Hepatocyte (in vitro differentiated cells): ENCODE measurements around the gene HMX3. TPM values are rescaled to one million over a fixed set of nuclear protein-coding genes. Genes with fewer than 3 reads are reported as not detected.
"Not testable (repeated sequence)": the region's sequence is repeated elsewhere in the genome, so short reads cannot be mapped to it uniquely, and the experiment has no call there.

Experiments used
- DNase-seq: peaks from one replicate; pipeline ENCODE4 v3.0.0-alpha.2; 2016; ENCODE audit warnings: low spot score
- H2AFZ ChIP-seq: fragments of 200-600 bp; sonication (generic); 2 replicates; pipeline ENCODE4 v1.6.0; 2016; ENCODE audit warnings: antibody characterized with exemption, mild to moderate bottlenecking
- H3K27ac ChIP-seq: fragments of 200-600 bp; sonication (generic); 2 replicates; pipeline ENCODE4 v1.5.1; 2016; ENCODE audit warnings: mild to moderate bottlenecking
- H3K27me3 ChIP-seq: fragments of 200-600 bp; sonication (generic); 2 replicates; pipeline ENCODE4 v1.6.1; 2016
- H3K36me3 ChIP-seq: fragments of 200-600 bp; sonication (generic); replicated peaks from 2 replicates; pipeline ENCODE4 v1.5.1; 2016; ENCODE audit warnings: low read depth; ENCODE audit not compliant: insufficient read depth
- H3K4me1 ChIP-seq: fragments of 200-600 bp; sonication (generic); 2 replicates; pipeline ENCODE4 v1.5.1; 2016; ENCODE audit warnings: mild to moderate bottlenecking, moderate library complexity; ENCODE audit not compliant: insufficient read depth
- H3K4me2 ChIP-seq: fragments of 200-600 bp; sonication (generic); 2 replicates; pipeline ENCODE4 v1.6.0; 2016
- H3K4me3 ChIP-seq: fragments of 200-600 bp; sonication (generic); 2 replicates; pipeline ENCODE4 v1.5.1; 2016; ENCODE audit warnings: mild to moderate bottlenecking
- H3K79me2 ChIP-seq: fragments of 200-600 bp; sonication (generic); 2 replicates; pipeline ENCODE4 v1.6.0; 2017; ENCODE audit warnings: mild to moderate bottlenecking
- H3K9me2 ChIP-seq: fragments of 200-600 bp; sonication (generic); replicated peaks from 2 replicates; pipeline ENCODE4 v1.6.0; 2017; ENCODE audit warnings: mild to moderate bottlenecking; ENCODE audit not compliant: insufficient read depth
- H3K9me3 ChIP-seq: fragments of 200-600 bp; sonication (generic); 2 replicates; pipeline ENCODE4 v1.5.1; 2016; ENCODE audit warnings: low read depth, mild to moderate bottlenecking
- H4K20me1 ChIP-seq: fragments of 200-600 bp; sonication (generic); 2 replicates; pipeline ENCODE4 v1.6.0; 2016; ENCODE audit warnings: mild to moderate bottlenecking; ENCODE audit not compliant: insufficient read depth, poor library complexity, severe bottlenecking
- CTCF ChIP-seq: fragments of 200-600 bp; sonication (generic); IDR thresholded peaks from 2 replicates; pipeline ENCODE4 v1.5.1; 2016; ENCODE audit warnings: antibody characterized with exemption, mild to moderate bottlenecking; ENCODE audit not compliant: poor library complexity
- EZH2 ChIP-seq: fragments of 200-600 bp; sonication (generic); IDR thresholded peaks from 2 replicates; pipeline ENCODE4 v1.6.1; 2016; ENCODE audit warnings: antibody characterized with exemption, mild to moderate bottlenecking, borderline replicate concordance
- EZH2phosphoT487 ChIP-seq: fragments of 200-600 bp; sonication (generic); IDR thresholded peaks from one replicate; pipeline ENCODE4 v1.6.1; 2018; ENCODE audit warnings: antibody characterized with exemption, mild to moderate bottlenecking, low read depth, moderate library complexity; ENCODE audit not compliant: unreplicated experiment, severe bottlenecking
- WGBS: methylation state at CpG from one replicate; pipeline ENCODE4 v1.1.6; 2016; ENCODE audit warnings: low lambda C conversion rate; ENCODE audit errors: missing lambda C conversion rate; 5-methylcytosine and 5-hydroxymethylcytosine counted together
- polyA plus RNA-seq: library from polyadenylated mRNA; unstranded; fragments of >200 nt; fragmentation: Nextera tagmentation; extraction: Ambion mirVana; gene quantifications from 2 replicates; pipeline ENCODE4 v1.2.1, GENCODE V29; 2016
- total RNA-seq: library from RNA; depleted of rRNA; stranded (reverse); fragments of >200 nt; gene quantifications from 2 replicates; pipeline ENCODE4 v1.2.3, GENCODE V29; 2014

HMX3 gene
- total and polyA plus RNA-seq, 2 experiments from 2014 or later: not detected

GRCh38 chr10:123164319-123164718, 28.5 kb downstream of the HMX3 start:
- no peaks in the 10 kb centered on the region for H3K9me3 ChIP-seq
- H3K27ac ChIP-seq: no peak overlapping the region
- peaks cover 22% of the 10 kb centered on the region for H3K79me2 ChIP-seq
- no peak overlapping the region for H3K4me3 ChIP-seq
- peaks cover 3% of the 10 kb centered on the region for H4K20me1 ChIP-seq
- no peaks in the 10 kb centered on the region for H3K9me2 ChIP-seq
- H3K4me2 ChIP-seq: no peak overlapping the region
- 93% methylated on average over 2 of the region's 2 CpGs for WGBS
- no peaks in the 10 kb centered on the region for H3K27me3 ChIP-seq
- peaks cover 3% of the 10 kb centered on the region for H3K36me3 ChIP-seq
- no peak for DNase-seq
- no peak overlapping the region for H2AFZ ChIP-seq
- H3K4me1 ChIP-seq: no peaks in the 10 kb centered on the region
- TF ChIP-seq EZH2phosphoT487 (no peak), CTCF (no peak), EZH2 (no peak)

GRCh38 chr10:123165445-123166072, 29.8 kb downstream of the HMX3 start:
- TF ChIP-seq EZH2phosphoT487: no peak
- TF ChIP-seq EZH2: no peak
- no peak for TF ChIP-seq CTCF
- H3K27ac ChIP-seq: no peak overlapping the region
- no peaks in the 10 kb centered on the region for H4K20me1 ChIP-seq
- H2AFZ ChIP-seq: no peak overlapping the region
- H3K9me3 ChIP-seq: no peaks in the 10 kb centered on the region
- H3K79me2 ChIP-seq: peaks cover 10% of the 10 kb centered on the region
- H3K4me2 ChIP-seq: no peak overlapping the region
- no peaks in the 10 kb centered on the region for H3K9me2 ChIP-seq
- no peaks in the 10 kb centered on the region for H3K4me1 ChIP-seq
- 85% methylated on average over 4 of the region's 4 CpGs for WGBS
- DNase-seq: no peak
- H3K4me3 ChIP-seq: no peak overlapping the region
- H3K36me3 ChIP-seq: peaks cover 3% of the 10 kb centered on the region
- no peaks in the 10 kb centered on the region for H3K27me3 ChIP-seq

- 100% methylated on average over 2 of the region's 2 CpGs for WGBS
- H4K20me1 ChIP-seq: no peaks in the 10 kb centered on the region
Measured at GRCh38 chr10:123166618-123167017, 30.8 kb downstream of the HMX3 start.

GRCh38 chr10:123170961-123171360, 35.2 kb downstream of the HMX3 start:
- TF ChIP-seq CTCF (no peak), EZH2phosphoT487 (no peak), EZH2 (no peak)
- Histone ChIP-seq H3K4me3 (no peak overlapping the region), H3K27ac (no peak overlapping the region), H3K27me3 (no peaks in the 10 kb centered on the region), H3K4me2 (no peak overlapping the region), H4K20me1 (no peaks in the 10 kb centered on the region), H3K79me2 (no peaks in the 10 kb centered on the region), H3K4me1 (no peaks in the 10 kb centered on the region), H3K9me2 (no peaks in the 10 kb centered on the region), H3K9me3 (no peaks in the 10 kb centered on the region), H2AFZ (no peak overlapping the region), H3K36me3 (no peaks in the 10 kb centered on the region)
- no peak for DNase-seq
- WGBS: 94% methylated on average over 4 of the region's 4 CpGs

More at GRCh38 chr10:123166618-123167017, 30.8 kb downstream of the HMX3 start:
- H3K36me3 ChIP-seq: peaks cover 3% of the 10 kb centered on the region
- H3K9me2 ChIP-seq: no peaks in the 10 kb centered on the region
- peaks cover 4% of the 10 kb centered on the region for H3K79me2 ChIP-seq
- H3K27me3 ChIP-seq: no peaks in the 10 kb centered on the region
- no peak overlapping the region for H3K4me3 ChIP-seq
- no peak overlapping the region for H2AFZ ChIP-seq
- H3K9me3 ChIP-seq: no peaks in the 10 kb centered on the region
- no peaks in the 10 kb centered on the region for H3K4me1 ChIP-seq
- no peak for TF ChIP-seq EZH2
- H3K4me2 ChIP-seq: no peak overlapping the region
- no peak for DNase-seq
- no peak overlapping the region for H3K27ac ChIP-seq

- not testable (repeated sequence) for DNase-seq
- WGBS: 98% methylated on average over 10 of the region's 10 CpGs
Measured at GRCh38 chr10:123171616-123172015, 35.8 kb downstream of the HMX3 start.

More at GRCh38 chr10:123171616-123172015, 35.8 kb downstream of the HMX3 start:
- not testable (repeated sequence) for H3K4me1 ChIP-seq, H3K27ac ChIP-seq, H3K79me2 ChIP-seq, H3K27me3 ChIP-seq, H3K36me3 ChIP-seq, H3K4me3 ChIP-seq, H3K4me2 ChIP-seq, H4K20me1 ChIP-seq, H3K9me2 ChIP-seq, H2AFZ ChIP-seq, H3K9me3 ChIP-seq
